GM19468 (cell line): ENCODE data around the gene PATE4.

Source experiments
- ATAC-seq: cut with Tn5 transposase; IDR thresholded peaks from one replicate; pipeline ENCODE4 v1.9.1; 2021; ENCODE audit warnings: mild to moderate bottlenecking, moderate library complexity, moderate number of reproducible peaks; ENCODE audit not compliant: unreplicated experiment; ENCODE audit errors: extremely low read depth

The PATE4 gene

DNA sequence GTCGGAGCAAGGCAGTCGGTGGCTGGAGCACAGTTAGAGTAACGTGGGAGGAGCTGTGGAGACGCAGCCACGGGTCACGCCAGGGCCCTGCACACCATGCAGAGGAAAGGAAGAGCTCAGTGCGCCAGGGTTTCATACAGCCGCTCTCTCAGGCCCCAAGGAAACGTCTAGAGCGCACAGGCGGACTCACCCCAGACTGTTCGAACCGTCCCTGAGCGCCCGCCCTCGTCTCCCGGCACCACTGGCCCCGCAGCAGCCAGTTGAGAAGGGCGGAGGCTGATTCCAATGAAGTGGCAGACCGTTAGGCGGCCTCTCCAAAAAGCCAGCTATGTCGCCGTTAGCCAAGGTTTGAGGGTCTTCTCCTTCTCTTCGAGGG lies 53.9 kb downstream of the PATE4 start:
- ATAC-seq: no peak

DNA sequence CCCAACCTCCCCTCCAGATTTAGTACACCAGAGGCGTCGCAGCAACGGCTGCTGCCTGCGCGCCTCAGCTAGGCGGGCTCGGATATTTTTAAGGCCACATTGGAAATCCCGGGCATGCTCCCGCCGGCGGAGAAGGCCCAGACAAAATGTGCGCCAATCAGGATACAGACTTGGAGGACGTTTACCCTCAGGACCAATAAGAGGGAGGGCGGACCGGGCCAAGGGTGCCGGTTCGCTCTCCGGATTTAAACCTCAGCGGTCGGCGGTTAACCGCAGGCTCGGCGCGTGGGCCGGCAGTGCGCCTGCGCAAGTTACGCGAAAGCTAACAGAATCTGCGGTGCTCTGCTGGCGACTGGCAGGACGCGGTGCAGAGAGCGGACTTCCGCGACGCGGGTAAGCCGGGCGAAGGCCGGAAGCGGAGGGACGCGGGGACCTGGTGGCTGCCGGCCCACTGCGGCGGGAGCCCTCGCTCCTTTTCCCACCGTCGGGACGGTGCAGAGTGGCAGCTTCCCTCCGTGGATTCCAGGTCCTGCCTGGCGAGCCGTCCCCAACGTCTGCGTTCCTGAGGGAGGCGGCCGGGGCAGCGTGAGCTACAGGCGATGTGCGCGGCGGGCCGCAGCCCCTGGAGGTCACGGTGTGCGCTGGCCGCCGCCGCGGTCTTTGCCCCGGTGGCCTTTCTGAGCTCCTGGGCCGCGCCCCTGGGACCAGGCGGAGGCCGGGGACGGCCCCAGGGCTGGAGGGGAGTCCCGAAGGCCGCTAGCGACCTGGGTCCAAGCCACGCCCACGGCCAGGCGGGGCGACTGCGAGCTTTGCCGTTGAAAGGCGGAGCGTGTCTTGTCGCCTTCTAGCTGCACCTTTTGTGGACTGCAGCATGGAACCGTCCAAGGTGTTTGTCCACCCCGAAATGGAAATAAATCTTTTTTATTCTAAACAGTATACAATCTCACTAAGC lies 54.5 kb downstream of the PATE4 start, which contains the start of gene HYLS1:
Gene HYLS1, plus strand, starts transcription at position 296 of the 952 bp plus-strand sequence. CDS start 11,701 bp downstream, outside the sequence.
- ATAC-seq: peak; percentile 86
